ENCODE results near the gene AK8.

Gene AK8

GRCh38 chr9:132769906-132770769 lies 107.9 kb downstream of the AK8 start:
- peak; percentile 28 for DNase-seq

DNA sequence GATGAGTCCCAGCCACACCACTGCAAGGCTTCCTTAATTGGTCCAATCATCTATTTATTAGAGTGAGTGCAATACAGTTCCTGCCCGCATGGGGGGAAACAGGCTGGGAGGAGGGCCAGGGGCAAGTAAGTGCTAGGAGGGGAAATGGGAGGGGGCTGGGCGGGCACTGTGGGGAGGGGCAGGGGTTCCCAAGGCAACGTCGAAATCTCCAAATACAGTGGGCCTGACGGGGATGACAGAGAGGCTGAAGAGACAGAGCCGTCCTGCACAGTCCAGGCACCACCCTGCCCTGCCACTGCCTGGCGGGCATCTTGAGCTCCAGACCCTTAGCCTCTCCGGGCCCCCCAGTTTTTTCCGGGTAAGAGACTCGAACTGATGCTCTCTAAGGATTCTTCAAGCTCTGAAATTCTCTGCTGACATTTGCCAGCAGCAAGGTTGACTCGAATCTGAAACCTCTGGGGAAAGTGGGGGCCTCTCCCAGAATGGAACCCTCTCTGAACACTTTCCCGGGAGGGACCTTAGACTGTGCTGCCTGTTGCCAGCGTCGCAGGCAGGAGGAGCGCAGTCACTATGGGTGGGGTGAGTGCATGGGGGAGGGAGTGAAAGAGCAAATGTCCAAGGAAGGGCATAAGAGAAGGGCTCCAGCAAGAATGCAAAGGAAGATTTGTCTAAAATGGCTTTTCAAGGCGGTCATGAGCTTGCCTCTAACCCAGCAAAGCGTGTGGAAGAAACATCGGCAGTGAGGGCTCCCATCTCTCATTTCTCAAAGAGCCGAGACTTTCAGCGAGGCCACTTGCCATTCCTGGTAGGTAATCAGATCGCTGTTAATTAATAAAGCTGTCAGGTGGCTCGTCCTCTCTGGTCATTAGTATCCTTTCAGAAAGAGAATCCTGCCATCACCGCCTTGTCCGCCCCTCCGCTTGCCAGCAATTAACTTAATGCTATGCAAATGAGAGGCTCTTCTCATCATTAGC lies 108.9 kb downstream of the AK8 start:
- peak; percentile 50 for DNase-seq

GRCh38 chr9:132763574-132763973 lies 114.5 kb downstream of the AK8 start:
- no peak for DNase-seq

DNA sequence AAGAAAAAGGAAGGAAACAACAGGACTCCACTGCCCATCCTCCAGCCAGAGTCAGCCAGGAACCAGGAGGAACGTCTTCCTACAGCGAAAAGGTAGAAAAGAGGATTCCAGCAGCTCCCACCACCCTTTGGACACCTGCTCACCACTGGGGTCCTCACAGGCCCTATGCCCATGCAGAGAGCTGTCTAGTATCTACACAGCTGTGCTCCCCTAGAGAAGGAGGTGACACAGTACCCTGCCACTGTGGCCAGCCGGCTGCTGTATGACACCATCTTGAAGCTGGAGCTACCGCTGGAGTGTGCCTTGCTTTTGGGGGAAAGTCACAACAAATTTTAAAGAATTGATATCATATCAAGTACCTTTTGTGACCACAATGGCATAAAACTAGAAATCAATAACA lies 115.2 kb downstream of the AK8 start:
- no peak for DNase-seq

DNA sequence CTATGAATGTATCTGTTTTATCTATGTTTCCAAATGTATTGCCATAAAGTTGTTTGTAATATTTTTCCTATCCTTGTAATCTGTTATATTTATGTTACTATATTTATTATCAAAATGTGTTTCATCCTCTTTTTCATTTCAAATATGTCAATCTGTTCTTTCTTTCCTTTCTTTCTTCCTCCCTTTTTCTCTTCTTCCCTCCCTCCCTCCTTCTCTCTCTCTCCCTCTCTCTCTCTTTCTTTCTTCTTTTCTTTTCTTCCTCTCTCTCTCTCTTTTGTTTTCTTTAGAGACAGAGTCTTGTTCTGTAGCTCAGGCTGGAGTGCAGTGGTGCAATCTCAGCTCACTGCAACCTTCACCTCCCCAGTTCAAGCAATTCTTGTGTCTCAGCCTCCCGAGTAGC lies 116.5 kb downstream of the AK8 start:
- no peak for DNase-seq

DNA sequence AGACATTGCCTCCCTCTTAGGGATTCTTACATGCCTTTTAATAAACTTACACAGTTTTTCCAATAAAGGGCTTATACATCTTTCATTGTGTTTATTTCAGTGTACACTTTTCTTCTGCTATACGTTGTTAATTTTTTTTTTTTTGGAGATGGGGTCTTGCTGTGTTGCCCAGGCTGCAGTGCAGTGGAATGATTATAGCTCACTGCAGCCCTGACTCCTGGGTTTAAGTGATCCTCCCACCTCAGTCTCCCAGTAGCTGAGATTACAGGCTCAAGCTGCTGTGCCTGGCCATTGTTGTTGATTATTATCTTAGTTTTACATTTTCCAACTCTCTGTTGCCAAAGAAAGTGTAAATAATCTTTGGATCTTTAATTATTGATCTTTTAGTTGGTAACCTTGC lies 118.0 kb downstream of the AK8 start:
- no peak for DNase-seq

DNA sequence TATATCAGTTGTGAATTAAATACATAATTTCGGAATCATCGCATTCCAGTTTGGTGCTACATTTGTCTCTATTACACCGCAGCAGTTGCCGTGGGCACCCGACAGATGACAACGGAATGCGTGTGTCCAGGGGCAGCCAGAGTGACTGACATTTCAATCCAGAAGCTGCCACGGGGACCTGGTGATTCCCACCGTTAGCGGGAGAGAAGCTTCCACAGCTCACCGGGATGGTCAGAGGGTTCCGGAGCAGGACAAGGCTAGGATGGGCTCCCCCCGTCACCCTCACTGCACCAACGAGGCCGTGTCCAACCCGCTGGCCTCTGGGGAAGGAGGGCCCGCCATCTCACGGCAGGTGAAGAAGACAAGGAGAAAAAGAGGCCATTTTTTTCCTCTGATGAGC lies 121.1 kb downstream of the AK8 start:
- no peak for DNase-seq

- DNase-seq = no peak
Observed at GRCh38 chr9:132756214-132756845, 121.8 kb downstream of the AK8 start.

- DNase-seq = no peak
Observed at GRCh38 chr9:132755096-132755495, 123.0 kb downstream of the AK8 start.

DNA sequence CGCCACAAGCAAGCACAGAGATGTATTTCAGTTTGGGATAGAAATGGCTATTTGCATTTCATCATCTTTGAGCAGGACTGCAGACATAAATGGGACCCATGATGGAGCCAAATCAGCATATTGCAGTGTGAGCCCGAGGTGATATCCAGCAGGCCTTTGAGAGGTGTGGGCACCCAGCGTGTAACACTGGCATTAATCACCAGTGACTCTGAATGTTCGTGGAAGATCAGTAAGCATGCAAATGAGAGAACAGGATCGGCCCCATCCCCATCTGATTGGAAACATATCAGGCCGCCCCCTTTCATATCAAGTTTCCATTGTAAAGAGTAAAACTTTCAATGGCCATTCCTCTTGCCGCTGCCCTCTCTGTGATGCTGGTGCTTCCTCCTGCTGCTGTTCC lies 123.8 kb downstream of the AK8 start:
- DNase-seq = no peak

DNA sequence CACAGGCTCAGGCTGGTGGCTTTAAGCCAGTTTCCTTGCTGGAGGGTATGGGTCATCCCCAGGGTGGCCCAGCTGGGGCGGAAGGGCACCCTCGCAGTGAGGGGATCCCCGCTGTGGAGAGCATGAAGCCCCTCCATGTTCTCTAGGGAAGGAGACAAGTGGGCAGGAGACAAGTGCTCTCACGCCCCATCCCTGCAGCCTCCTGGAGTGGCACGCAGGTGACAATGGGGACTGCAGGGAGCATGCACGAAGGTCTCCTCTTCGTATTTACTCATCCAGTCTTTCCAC lies 124.5 kb downstream of the AK8 start:
- no peak for DNase-seq

DNA sequence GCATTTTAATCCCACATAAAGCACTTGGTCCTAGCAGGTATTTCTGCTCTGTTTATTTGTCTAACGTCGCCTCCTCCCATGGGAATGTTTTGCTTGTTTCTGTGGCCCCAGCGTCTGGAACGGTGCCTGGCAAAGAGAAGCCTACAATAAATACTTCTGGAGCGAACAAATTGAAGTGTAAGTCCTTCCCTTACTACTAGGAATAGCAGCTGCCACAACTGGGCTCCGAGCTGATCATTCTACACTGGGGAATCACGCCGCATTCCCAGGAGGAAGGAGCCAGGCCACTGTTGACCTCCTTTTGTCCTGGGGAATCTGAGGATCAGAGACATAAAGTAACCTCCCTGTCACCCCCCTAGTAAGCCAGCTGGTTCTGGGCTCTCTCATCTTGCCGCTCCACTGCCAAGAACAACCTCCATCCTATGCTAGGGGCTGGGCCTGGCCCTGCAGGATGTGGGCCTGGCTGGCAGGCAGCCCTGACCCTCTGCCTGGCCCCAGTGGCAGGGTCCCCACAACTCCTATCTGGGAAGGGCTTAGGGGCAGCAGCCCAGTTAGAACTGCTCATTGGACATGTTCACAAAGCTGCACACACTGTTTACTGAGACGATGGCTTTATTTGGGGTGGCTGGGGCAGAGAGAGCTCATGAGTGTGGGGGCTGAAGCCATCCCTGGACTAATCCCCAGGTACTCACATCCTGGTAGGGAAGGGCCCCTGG lies 125.0 kb downstream of the AK8 start:
- DNase-seq = no peak

DNA sequence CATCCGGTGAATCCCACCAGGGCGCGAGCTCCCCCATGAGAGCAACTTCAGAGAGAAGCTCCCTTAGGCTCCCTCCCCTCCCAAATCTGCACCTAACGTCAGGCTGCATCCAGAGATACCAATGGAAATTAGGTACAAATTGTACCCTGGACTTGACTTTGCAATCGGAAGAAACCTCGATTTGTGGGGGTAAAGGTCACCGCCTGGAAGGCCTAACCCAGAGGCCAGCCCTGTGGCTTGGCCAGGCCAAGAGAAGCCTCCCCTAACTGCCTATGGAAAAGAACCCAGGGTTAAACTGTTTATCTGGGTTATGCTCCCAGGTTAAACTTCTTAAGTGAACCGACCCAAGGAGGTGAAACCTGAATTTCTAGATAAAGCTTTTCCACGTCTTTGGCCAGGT lies 127.4 kb downstream of the AK8 start:
- no peak for DNase-seq

DNA sequence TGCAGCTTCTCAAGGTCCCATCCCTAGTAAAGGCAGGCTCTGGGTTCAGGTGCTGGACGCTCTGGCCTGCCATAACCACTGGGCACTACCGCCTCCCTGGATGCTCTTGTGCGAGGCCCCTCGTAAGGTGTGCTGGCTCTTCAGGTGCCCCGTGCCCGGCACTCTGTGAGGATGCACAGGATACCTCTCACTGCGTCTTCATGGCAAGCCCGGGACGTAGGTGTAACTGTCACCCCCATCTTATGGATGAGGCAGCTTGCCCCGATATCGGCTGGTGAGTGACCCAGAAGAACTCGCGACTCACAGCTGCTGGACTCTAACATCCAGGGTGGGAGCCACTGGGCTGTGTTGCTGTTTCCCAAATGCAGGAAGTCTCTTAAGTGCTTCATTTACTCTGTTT lies 128.8 kb downstream of the AK8 start:
- DNase-seq = no peak

GRCh38 chr9:132748450-132748849 lies 129.6 kb downstream of the AK8 start:
- no peak for DNase-seq

DNA sequence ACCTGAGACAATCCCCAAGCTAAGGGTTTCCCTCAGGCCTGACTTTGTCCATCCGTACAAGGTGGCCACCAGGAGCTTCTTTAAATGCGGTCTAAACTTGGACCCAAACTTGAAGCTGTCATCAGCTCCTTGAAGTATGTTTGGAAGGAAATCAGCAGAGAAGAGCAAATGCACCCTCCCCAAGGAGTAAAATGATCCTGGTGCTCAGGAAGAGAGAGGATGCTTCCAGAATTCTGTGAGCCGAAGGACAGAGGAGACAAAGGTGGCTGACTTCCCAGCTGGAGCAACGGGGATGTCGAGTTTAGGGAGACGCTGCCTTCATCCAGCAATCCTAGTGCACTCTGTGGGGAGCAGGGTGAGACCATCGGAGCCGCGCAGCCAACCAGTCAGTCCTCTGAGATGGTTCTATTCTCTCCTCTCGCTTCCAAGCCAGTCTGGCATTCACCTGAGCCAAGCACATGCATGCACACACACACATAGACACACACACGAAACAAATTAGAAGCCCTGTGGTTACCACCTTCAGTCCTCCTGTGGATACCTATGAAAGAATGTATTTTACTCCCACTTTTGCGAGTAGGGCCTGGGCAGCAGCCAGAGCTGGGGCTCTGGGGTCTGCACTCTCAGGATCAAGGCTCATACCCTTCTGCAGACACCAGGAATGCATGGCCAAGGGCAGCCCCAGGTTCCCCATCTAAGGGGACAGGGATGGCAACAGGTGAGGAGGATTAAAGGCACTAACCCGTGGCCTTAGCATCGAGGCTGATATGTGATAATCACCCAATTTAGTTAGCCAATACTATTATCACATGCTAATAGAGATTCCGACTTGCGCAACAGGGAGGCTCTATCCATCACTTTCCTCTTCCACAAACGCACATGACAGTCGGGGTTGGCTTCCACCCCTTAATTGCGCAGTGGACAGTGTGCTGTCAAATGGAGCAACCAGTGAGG lies 132.1 kb downstream of the AK8 start:
- no peak for DNase-seq

DNA sequence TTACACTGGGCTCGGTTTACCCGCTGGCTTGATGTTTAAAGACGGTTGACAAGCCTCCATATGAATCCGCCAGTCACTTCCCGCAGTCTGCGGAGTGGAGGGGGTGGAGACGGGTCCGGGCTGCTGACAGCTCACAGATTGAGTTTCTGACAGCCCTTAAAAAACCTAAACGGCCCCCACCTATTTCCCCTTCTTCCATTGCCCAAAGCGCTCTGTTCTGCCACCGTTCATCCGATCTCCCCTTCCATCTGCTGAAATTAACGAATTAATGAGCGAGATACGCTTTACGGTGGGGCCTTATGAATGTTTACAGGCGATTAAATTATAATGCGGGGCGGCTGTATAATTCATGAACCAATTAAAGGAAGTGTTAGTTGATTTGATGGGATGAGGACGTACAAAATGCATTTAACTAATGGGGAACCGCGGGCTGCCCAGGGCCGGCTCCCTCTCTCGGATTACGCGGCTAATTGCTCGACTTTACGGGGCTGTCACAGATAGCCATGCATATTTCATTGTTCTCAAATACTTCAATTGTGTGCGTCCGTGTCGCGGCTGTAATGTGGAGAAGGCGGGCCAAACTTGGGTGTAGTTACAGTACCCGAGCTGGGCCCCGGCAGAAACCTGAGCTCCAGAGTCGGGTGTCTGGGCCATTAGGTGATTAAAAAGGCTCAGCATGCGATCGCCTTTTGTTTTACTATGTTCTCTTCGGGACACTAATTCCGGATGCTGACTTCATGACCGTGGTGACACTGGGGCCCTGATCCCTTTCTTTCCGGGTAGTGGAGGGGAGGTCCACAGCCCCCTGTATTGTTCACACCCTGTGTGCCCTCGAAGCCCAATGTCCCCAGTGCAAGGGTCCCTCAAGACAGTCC lies 133.0 kb downstream of the AK8 start:
- DNase-seq = no peak

DNA sequence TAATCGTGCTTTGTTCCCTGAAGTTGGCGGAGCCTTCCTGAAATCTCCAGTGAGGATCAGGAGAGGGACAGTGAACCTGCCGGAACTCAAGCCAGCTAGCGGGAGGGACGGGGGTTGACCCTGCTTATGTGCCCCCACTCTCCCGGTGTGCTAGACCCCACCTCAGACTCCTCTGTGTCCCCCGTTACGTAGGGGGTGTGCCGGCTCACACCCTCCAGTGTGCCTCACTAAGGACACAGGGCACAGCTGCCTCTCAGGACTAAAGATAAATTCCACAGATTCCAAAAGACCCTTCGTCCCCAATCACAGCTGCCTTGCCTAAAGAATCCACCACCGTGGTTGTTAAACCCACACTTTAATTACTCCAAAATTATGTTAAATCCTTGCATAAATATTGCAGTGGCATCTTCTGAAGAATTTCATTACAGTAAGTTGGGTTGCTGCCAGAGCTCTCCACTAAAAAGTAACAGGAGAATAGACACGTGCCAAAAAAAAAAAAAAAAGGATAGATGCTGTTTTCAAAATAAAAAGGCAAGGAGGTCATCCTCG lies 134.1 kb downstream of the AK8 start:
- no peak for DNase-seq

DNA sequence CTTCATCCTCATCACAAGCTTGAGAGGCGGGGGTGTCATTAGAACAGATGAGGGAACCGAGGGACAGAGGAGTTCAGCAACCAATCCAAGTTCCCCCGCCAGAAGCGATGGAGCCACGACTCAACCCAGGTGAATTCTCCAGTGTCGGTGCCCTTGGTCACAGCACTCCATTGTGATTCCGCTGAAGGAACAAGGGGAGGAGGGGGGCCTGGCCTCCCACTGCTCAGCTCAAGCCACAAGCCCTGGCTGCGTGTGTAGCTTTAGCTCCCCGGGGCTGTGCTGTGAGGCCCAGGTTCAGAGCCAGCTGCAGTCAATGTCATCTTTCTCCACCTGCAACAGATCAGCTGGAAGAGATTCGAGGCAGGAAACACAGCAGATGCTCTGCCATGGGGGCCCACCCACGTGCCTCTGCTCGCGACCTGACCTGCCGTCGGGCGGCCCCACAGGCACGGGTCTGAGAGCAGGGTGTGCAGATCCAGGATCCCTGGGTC lies 135.2 kb downstream of the AK8 start:
- no peak for DNase-seq

All from effector CD8-positive, alpha-beta T cell (primary cell).